ENCODE results near the gene ICA1L.

Gene ICA1L

DNA sequence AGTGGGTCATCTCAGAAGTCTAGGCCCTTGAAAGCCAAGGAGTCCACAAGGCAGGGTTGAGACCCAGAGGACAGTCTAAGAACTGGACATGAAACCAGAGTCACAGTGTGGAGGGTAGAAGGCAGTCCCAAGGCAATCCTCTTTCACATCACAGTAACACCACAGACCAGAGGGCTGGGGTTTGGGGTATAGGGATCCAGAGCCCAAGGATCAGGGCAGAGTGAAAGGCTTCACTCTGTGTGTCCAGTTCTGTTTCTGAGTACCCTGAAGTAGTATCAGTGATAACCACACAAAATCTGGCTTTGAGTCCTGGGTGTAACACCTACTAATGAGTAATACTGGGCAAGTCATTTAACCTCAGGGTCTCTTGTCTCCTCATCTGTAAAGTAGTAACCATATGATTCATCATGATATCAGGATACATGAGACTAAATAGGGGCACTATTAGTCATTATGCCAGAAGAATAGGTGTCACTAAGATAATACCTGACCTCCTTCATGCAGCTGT lies 91.0 kb downstream of the ICA1L start:
- no peak for DNase-seq

DNA sequence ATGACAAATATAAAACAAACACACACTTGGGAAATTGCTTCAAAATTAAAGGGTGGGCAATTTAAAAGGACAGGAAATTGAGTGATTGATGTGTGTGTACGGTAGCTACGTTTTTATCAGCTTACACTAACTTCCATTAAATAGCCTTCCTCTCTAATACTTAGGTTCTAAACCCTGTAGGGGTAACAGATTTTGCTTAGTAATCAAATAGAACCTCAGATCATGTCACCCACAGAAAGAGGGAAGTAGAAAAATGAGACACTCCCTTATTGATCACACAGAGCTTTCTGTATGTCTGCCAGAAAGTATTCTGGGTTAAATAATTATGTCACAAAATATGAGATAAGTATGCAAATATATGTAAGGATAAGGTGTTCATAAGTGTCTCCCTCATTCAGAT lies 93.3 kb downstream of the ICA1L start:
- no peak for DNase-seq

DNA sequence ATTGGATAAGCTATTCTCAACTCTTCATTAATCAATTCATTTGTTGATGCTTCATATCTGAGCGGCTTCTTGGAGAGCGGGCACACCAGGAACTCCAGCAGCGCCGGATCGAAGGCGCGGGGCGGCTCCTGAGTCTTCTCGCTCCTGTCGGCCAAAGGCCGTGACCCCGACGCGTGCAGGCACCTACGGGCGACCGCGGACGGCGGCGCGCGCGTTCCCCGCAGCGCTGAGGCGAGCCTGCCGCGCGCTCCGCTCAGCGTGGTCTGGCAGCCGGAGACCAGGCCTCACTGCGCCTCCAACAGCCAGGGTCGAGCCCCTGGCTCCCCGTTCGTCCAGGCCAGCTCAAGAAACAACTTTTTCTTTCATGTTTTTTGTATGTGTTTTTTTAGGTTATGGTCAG lies 97.5 kb downstream of the ICA1L start:
- no peak for DNase-seq

DNA sequence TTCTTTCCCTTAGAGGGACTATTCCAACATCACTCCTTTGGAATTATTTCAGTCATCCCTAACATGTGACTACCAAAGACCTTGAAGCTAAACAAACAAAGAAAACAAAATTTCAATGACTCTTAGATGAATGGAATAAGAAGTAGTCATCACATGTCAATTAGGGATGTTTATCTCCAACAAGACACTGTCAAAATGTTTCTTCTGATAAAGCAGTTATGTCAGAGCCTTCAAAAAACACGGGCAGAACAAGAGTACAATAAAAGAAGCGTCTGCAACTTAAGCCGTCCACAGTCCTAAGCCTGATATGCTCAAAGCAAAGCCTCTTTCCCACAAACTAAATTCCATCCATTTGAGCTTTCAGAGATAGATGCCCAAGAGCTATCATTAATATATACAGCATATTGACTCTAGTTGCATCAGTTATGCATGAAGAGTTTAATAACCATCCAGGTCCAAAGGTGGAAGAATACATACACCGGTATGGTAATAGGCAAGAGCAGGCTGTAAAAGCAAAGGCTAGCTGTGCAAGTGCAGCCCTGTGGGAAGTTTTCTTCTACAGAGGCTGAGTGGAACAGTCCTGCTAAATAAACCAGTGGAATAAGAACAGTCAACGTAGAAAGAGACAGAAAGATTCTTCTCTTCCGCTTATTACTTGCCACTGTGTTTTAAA lies 98.1 kb downstream of the ICA1L start:
- no peak for DNase-seq

DNA sequence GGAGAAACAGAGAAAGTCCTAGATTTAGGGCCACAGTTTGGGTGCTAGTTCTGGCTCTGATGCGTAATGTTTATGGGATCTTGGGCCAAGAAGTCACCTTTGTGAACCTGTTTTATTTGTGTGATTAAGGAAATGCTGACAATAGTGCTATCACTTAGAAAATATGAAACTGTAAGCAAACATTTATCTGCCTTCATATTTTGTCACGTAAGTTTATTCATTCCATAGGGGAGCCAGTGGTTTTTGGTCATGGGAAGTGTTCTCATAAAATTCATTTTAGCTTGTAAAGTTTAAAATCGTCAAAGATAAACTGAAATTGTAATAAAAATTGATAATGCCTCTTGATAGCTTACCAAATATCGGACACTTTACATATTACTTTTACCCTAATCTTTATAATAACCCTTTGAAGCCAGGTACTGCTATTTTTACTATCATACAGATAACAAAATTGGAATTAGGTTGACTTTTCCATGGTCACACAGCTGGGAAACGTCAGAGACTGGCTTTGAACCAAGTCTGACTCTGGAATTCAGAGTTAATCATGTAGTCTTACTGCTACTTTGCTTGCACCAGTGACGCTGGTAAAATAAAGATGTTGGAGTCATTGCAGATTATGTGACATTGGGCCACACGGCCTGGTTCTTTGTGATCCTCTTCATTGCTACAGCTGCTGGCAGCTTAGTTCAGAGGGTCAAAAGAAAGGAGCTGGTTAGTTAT lies 99.7 kb downstream of the ICA1L start:
- no peak for DNase-seq

DNA sequence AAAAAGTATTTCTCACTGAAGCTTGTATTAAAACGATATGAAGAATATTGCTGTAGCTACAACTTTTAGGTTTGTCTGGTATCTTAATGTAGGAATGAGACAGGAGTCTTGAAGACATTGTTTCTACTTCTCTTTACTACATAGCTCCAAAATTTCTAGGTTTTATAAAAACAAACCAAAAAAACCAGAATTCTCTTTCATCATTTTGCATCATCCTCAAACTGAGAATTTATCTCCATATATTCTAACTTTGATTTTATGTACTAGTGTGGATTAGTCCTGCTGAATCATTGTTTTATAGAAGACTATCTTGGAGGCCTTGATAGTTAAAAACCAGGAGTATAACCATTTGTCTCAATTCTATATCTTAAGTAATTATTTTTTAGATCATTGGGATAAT lies 100.2 kb downstream of the ICA1L start:
- no peak for DNase-seq

DNA sequence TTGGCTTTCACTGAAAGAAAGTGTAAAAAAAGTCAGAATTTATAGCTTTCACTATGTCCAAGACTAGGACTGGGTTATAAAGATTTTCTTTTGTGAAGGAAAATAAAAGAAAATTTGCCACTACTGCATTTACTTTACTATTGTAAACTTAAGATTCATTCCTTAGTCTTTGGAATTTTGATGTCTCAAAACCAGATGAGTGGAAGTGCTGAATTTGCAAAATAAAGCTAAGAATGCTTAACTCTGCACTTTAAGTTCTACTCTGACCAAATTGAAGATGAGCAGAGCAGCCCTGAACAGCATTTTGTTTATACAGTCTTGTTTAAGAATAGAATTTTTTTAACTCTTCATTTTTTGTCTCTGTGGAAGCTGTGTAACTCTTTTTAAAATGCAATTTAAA lies 102.4 kb downstream of the ICA1L start:
- no peak for DNase-seq

DNA sequence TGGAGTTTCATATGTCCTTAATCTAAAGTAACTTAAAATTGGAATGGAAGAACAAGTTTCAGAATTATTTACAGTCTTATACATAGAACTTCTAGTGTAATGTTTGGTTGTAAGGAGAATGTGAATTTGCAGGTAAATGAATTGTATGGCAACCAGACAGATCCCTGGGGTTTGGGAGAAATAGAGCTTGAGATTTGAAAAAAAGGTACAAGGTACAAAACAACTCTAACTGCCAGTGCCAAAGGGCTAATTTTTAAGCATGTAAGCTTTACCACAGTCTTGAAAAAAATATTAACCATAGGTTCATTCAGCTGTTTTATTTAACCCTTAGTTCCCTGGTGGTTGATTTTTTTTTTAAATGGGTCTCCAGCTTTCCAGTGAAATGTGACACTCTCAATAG lies 103.3 kb downstream of the ICA1L start:
- DNase-seq = no peak

DNA sequence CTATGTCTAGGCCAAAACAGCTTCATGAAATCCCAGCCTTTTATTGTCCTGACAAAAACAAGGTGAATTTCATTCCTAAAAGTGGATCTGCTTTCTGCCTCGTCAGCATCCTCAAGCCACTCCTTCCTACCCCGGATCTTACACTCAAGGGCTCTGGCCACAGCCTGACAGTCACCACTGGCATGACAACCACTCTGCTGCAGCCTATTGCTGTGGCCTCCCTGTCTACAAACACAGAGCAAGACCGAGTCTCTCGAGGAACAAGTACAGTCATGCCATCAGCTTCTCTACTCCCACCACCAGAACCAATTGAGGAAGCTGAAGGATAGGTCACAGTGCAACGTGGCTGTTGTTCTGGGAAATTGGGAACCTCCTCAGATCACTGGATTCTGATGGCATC lies 106.1 kb downstream of the ICA1L start:
- no peak for DNase-seq

DNA sequence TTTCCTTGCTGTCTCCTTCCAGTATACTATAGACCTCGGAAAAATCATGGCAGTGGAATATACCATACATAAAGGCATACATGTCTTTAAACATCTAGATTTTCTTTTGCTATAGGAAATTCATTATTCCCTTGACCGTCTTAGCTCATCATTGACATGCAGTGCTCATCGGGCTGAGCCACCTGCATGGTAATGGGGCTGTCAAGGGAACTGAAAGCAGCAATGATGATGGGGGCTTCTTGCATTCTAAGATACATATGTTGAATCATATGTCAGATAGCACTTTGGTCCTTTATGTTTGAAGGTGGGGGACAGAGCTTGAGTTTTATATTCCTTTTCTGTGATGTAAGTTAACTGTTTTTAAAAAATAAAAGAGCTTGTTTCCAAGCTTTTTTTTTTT lies 106.6 kb downstream of the ICA1L start:
- no peak for DNase-seq

DNA sequence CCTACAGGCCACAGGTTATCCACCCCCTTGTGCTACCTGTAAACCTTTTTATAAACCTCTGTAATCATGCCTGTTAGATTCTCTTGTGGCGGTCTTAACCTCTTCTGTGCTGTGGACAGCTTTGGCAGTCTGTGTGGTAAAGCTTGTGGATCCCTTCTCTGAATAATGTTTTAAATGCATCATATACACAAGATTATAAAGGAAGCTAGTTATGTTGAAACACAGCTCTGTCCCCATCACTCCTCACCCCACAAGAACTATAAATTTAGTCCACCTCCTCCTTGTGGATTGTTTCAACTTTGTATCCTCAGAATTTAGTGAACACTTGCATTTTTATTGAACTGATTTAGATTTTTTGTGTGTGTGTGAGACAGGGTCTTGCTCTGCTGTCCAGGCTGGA lies 107.7 kb downstream of the ICA1L start:
- no peak for DNase-seq

DNA sequence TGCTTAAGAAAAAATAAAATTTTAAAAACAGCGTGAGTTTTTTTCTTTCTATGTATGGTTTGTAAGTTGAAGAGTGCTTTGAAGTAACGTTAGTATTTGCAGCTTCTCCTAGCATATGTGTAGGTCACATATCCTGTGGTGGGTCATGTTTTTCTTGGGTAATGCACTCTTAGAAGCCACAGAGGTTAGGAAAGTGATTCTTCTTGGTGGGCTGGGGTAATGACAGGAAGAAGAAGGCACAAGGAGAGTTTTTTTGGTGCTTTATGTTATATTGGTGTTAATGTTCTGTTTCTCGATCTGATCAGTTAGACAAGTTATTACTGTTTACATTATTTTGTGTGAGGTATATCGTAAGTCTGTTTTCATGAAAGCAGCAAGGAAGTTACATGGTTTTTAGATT lies 109.0 kb downstream of the ICA1L start:
- no peak for DNase-seq

DNA sequence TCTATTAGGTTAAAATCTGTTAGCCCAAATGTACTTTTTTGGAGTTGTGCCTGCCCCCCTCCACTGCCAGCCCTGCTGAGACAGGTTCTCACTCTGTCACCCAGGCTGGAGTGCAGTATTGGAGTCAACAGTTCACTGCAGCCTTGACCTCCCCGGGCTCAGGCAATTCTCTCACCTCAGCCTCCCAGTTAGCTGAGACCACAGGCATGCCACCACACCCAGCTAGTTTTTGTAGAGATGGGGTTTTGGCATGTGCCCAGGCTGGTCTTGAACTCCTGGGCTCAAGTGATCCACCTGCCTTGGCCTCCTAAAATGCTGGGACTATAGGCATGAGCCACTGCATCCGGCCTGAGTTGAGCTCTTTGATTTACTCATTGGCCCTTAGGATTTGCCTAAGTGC lies 110.7 kb downstream of the ICA1L start:
- no peak for DNase-seq

DNA sequence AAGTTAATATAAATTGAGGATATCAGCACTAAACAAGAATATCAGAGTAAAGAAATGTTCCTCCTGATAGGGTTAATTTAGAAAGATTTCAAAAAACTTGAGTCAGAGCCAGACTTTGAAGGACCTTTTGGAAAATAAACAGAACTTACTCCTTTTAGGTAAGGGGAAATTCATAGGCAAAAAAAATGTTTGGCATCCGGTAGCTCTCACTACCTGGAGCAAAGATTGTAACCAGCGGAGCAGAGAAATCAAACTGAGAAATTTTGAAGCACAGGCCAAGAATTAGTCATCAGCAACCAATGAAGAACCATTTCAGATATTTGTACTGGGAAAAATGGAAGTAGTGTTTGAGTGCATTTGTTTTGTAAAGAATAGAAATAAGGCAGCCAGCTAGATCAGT lies 113.0 kb downstream of the ICA1L start:
- DNase-seq = no peak

DNA sequence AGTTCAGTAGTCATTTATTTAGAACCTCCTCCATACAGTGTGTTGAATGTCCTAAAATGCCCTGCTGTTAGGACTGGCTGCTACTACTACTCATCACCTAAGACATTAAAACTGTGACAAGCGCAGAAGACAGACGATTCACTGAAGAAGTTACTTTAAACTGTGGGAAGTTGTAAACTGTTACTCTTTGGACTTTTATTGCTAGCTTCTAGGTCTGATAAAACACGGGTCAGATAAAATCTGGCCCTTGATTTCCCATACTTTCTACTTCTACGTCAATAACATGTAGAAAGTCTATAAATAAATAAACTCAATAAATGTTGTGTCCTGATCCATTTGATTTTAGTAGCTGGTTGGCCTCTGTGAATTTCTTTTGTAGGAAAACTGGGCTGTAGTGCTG lies 113.4 kb downstream of the ICA1L start:
- DNase-seq = no peak

DNA sequence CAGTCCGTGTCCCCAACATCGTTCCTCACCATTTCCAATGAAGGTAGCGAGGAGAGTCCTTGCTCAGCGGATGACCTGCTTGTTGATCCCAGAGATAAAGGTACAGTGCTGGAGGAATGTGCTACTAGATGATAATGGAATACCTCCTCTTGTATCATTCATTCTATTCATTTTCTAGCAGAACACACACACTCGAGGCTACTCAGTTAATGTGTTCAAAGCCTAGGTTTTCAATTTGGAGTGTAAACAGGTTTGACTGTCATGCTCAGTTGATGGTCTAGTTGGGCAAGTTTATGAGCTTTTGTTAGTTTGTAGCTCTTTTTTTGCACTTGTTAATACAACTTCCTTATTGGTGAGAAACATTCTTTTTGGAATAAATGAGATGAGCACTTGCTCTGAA lies 114.2 kb downstream of the ICA1L start:
- no peak for DNase-seq

DNA sequence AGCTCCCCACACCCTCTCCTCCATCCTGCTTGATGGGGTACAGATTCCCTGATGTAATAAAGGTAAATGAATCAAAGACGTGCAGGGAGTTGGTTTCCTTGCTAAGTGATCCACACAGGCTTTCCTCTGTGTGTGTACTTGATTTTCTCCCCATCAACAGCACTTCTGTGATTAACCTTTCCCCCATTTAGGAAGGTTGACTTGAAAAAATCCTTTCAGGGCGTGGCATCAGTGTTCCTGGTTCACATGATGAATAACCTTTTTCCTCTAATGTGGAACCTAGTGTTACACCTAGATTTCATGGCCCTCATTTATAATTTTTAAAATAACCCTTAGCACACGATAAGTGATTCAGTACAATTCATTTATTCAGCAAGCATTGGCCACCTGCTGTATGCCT lies 115.0 kb downstream of the ICA1L start:
- no peak for DNase-seq

DNA sequence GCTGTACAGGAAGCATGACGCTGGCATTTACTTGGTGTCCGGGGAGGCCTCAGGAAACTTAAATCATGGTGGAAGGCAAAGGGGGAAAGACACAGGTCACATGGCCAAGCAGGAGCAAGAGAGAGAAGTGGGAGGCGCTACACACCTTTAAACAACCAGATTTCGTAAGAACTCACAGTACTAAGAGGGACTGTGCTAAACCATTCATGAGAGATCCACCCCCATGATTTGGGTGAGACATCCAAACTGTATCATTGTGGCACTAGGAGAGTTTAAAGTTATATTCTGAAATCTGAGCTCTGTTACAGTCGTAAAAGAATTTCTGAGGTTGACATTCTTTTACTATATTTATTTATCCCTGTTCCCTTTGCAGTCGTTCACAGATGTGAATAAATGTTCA lies 116.6 kb downstream of the ICA1L start:
- DNase-seq = no peak

DNA sequence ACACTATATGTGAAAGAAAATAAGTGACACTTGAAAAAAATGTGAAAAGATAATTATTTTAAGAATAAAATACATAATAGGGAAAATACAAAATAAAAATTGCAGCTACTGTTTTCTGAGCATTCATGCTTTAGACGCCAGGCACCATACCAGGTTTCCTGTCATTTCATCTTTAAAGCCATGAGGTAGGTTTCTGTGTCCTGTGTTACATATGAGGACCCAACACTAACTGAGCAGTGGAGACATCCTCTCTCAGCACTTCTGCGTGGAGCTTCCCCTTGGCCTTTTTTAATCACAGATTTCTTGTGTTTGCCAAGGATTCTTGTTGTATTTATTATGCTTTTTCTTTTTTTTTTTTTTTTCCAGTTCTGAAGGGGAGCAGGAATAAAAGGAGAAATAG lies 119.5 kb downstream of the ICA1L start:
- no peak for DNase-seq

DNA sequence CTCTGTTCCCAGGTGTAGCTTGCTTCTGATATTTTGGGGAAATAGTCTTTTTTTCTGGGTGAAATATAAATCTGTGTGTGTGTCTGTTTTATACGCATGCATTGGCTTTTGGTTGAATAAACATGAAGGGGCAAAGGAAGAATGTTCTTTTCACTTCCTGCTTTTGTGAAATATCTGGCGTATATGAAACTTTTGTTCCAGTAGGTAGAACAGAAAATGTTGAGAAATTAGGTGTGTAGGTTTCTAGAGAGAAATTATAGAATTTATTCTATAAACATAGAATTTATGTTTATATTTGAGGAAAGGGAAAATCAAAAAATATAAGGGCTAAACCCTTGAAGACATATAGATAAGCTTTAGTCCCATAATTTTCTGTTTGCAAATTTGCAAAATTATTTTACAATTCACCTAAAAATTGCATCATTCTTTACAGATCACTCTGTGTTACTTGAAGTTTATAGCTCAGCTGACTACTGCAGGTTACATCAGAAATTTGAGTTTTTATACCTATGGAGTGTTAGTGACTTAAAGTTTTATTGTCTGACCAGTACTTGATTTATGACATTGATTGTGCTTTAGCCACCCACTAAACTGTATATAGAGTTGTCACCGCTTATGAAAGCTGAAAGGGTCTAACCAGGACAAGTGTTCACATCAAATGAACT lies 120.7 kb downstream of the ICA1L start:
- no peak for DNase-seq

DNA sequence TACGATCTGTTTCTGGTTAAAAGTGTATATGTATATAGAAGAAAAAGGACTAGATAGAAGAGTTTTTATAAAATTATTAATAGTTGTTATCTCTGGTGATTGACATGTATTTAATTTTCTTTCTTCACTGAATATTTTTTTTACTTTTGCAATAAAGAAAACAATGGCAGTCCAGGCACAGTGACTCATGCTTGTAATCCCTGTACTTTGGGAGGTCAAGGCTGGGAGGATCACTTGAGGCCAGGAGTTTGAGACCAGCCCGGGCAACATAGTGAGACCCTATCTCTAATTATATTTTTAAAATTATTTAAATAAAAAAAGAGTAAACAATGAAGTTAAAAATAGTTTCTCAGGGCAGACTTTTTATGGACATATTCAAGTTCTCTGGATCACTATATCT lies 122.1 kb downstream of the ICA1L start:
- DNase-seq = no peak

DNA sequence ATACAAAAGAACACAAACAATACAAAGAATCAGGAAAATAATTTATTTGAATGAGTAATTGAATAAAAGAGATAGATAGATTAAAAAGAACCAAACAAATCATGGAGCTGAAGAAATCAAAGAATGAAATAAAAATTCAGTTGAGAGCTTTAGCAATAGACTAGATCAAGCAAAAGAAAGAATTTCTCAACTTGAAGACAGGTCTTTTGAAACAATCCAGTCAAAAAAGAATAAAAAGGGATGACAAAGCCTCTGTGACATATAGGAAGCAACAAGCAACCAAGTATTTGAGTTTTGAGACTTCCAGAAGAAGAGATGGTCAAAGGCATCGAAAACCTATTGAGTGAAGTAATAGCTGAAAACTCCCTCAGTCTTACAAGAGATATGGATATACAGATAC lies 128.0 kb downstream of the ICA1L start:
- DNase-seq = no peak

DNA sequence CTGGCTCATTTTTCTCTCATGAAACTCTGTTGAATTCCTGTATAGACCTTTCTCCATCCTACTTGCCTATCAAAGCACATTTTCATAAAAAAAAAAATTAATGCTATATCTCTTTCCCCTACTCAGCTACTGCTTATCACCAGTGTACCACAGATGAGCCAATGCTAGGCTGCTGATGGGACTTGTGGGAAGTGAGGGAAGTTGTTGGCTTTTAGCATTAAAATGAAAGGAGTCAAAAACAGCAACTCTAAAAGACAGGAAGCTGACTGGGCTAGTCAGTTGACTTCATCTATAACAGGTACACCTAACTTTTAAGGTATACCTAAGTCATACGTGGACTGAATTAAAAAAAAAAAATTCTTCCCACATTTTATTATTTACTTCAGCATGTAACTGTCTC lies 134.7 kb downstream of the ICA1L start:
- no peak for DNase-seq

DNA sequence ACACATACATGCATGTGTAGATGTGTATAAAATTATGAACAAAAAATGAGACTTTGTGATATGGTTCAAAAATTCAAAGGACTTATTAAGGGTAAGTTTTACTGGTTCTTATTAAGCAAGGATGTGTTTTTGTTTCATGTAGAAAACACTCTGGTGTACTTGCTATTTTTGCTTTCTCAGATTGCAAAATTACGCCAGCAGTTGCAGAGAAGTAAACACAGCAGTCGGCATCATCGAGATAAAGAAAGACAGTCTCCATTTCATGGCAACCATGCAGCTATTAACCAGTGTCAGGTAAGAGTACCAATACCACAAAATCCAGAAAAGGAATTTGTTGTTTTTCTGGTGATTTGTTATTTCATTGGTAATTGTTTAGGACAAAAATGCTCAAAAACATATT lies 145.5 kb downstream of the ICA1L start:
- DNase-seq = no peak
